Measurements from ENCODE around the gene NDUFV3. TPM values are rescaled to one million over a fixed set of nuclear protein-coding genes. Genes with fewer than 3 reads are reported as not detected.

Gene NDUFV3
- total and polyA plus RNA-seq, 2 of the 13 experiments (the other 11 are each of a cell fraction or from before 2014, with no cell fraction given), result 14.2 to 29.6 TPM

DNA sequence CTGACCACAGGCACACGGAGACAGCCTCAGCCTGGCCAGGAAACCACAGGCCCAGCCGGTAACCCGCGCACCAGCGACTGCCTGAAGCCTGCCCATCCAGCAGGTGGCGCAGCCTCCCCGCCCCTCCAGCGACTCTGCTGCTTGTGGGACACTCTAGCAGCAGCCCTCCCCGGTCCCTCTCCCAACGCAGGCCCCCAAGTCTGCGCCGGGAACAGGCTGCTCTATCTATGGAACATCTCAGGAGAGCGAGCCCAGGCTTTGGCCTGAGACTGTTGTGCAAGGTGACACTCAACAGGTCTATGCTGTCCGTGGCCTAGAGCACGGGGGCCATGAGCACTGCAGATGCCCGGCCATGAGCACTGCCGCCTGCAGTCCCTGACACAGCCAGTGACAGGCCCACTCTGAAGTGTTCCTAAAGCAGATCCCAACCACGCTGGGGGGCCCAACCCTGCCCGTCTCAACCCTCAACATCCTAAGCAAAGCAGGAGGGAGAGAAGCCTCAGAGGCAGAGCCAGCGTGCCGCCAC, 42.2 kb upstream of the NDUFV3 start (continued):
- TF ChIP-seq DNMT3B (CRISPR knock-in tag; conservative IDR thresholded peaks at IDR 0.05) (no peak), MTF1 (CRISPR knock-in tag; IDR thresholded peaks at IDR 0.05) (no peak), SETDB1 (CRISPR knock-in tag; IDR thresholded peaks at IDR 0.05; ENCODE audit: borderline replicate concordance) (no peak), ZFP37 (CRISPR knock-in tag; IDR thresholded peaks at IDR 0.05; ENCODE audit: borderline replicate concordance) (no peak), NR3C1 (CRISPR knock-in tag; IDR thresholded peaks at IDR 0.05) (no peak), EEA1 (CRISPR knock-in tag; IDR thresholded peaks at IDR 0.05; ENCODE audit: borderline replicate concordance) (no peak)
- TF ChIP-seq, protein P1, sequence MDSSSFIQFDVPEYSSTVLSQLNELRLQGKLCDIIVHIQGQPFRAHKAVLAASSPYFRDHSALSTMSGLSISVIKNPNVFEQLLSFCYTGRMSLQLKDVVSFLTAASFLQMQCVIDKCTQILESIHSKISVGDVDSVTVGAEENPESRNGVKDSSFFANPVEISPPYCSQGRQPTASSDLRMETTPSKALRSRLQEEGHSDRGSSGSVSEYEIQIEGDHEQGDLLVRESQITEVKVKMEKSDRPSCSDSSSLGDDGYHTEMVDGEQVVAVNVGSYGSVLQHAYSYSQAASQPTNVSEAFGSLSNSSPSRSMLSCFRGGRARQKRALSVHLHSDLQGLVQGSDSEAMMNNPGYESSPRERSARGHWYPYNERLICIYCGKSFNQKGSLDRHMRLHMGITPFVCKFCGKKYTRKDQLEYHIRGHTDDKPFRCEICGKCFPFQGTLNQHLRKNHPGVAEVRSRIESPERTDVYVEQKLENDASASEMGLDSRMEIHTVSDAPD (CRISPR knock-in tag; IDR thresholded peaks at IDR 0.05), result no peak
- TF ChIP-seq, protein P2, sequence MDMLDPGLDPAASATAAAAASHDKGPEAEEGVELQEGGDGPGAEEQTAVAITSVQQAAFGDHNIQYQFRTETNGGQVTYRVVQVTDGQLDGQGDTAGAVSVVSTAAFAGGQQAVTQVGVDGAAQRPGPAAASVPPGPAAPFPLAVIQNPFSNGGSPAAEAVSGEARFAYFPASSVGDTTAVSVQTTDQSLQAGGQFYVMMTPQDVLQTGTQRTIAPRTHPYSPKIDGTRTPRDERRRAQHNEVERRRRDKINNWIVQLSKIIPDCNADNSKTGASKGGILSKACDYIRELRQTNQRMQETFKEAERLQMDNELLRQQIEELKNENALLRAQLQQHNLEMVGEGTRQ (IDR thresholded peaks at IDR 0.05; ENCODE audit: low read depth, low read length), result no peak
- TF ChIP-seq, protein P2 (CRISPR knock-in tag; IDR thresholded peaks at IDR 0.05; ENCODE audit: borderline replicate concordance), result no peak
- TF ChIP-seq, protein P3, sequence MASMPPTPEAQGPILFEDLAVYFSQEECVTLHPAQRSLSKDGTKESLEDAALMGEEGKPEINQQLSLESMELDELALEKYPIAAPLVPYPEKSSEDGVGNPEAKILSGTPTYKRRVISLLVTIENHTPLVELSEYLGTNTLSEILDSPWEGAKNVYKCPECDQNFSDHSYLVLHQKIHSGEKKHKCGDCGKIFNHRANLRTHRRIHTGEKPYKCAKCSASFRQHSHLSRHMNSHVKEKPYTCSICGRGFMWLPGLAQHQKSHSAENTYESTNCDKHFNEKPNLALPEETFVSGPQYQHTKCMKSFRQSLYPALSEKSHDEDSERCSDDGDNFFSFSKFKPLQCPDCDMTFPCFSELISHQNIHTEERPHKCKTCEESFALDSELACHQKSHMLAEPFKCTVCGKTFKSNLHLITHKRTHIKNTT (CRISPR knock-in tag; IDR thresholded peaks at IDR 0.05), result no peak
- TF ChIP-seq, protein P4, sequence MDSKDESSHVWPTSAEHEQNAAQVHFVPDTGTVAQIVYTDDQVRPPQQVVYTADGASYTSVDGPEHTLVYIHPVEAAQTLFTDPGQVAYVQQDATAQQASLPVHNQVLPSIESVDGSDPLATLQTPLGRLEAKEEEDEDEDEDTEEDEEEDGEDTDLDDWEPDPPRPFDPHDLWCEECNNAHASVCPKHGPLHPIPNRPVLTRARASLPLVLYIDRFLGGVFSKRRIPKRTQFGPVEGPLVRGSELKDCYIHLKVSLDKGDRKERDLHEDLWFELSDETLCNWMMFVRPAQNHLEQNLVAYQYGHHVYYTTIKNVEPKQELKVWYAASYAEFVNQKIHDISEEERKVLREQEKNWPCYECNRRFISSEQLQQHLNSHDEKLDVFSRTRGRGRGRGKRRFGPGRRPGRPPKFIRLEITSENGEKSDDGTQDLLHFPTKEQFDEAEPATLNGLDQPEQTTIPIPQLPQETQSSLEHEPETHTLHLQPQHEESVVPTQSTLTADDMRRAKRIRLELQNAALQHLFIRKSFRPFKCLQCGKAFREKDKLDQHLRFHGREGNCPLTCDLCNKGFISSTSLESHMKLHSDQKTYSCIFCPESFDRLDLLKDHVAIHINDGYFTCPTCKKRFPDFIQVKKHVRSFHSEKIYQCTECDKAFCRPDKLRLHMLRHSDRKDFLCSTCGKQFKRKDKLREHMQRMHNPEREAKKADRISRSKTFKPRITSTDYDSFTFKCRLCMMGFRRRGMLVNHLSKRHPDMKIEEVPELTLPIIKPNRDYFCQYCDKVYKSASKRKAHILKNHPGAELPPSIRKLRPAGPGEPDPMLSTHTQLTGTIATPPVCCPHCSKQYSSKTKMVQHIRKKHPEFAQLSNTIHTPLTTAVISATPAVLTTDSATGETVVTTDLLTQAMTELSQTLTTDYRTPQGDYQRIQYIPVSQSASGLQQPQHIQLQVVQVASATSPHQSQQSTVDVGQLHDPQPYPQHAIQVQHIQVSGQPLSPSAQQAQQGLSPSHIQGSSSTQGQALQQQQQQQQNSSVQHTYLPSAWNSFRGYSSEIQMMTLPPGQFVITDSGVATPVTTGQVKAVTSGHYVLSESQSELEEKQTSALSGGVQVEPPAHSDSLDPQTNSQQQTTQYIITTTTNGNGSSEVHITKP (CRISPR knock-in tag; IDR thresholded peaks at IDR 0.05; ENCODE audit: low read depth), result no peak
- TF ChIP-seq, protein P5, sequence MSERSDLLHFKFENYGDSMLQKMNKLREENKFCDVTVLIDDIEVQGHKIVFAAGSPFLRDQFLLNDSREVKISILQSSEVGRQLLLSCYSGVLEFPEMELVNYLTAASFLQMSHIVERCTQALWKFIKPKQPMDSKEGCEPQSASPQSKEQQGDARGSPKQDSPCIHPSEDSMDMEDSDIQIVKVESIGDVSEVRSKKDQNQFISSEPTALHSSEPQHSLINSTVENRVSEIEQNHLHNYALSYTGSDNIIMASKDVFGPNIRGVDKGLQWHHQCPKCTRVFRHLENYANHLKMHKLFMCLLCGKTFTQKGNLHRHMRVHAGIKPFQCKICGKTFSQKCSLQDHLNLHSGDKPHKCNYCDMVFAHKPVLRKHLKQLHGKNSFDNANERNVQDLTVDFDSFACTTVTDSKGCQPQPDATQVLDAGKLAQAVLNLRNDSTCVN (CRISPR knock-in tag; IDR thresholded peaks at IDR 0.05; ENCODE audit: borderline replicate concordance), result no peak
- TF ChIP-seq, protein P6, sequence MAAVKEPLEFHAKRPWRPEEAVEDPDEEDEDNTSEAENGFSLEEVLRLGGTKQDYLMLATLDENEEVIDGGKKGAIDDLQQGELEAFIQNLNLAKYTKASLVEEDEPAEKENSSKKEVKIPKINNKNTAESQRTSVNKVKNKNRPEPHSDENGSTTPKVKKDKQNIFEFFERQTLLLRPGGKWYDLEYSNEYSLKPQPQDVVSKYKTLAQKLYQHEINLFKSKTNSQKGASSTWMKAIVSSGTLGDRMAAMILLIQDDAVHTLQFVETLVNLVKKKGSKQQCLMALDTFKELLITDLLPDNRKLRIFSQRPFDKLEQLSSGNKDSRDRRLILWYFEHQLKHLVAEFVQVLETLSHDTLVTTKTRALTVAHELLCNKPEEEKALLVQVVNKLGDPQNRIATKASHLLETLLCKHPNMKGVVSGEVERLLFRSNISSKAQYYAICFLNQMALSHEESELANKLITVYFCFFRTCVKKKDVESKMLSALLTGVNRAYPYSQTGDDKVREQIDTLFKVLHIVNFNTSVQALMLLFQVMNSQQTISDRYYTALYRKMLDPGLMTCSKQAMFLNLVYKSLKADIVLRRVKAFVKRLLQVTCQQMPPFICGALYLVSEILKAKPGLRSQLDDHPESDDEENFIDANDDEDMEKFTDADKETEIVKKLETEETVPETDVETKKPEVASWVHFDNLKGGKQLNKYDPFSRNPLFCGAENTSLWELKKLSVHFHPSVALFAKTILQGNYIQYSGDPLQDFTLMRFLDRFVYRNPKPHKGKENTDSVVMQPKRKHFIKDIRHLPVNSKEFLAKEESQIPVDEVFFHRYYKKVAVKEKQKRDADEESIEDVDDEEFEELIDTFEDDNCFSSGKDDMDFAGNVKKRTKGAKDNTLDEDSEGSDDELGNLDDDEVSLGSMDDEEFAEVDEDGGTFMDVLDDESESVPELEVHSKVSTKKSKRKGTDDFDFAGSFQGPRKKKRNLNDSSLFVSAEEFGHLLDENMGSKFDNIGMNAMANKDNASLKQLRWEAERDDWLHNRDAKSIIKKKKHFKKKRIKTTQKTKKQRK (IDR thresholded peaks at IDR 0.05; ENCODE audit: low read length), result no peak
- TF ChIP-seq, protein P7, sequence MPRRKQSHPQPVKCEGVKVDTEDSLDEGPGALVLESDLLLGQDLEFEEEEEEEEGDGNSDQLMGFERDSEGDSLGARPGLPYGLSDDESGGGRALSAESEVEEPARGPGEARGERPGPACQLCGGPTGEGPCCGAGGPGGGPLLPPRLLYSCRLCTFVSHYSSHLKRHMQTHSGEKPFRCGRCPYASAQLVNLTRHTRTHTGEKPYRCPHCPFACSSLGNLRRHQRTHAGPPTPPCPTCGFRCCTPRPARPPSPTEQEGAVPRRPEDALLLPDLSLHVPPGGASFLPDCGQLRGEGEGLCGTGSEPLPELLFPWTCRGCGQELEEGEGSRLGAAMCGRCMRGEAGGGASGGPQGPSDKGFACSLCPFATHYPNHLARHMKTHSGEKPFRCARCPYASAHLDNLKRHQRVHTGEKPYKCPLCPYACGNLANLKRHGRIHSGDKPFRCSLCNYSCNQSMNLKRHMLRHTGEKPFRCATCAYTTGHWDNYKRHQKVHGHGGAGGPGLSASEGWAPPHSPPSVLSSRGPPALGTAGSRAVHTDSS (CRISPR knock-in tag; conservative IDR thresholded peaks at IDR 0.05), result no peak
